ENCODE measurements around the gene EIF1AD.
A peak's percentile ranks its signal among the peaks of the same experiment; 100 is the strongest.
"Not testable (repeated sequence)": the region's sequence is repeated elsewhere in the genome, so short reads cannot be mapped to it uniquely, and the experiment has no call there.

EIF1AD gene

GRCh38 chr11:66022401-66023185 lies 20.6 kb upstream of the EIF1AD start:
- no peak for DNase-seq (ENCODE audit: low read depth)

GRCh38 chr11:66020618-66021357 lies 18.8 kb upstream of the EIF1AD start:
- no peak for DNase-seq (ENCODE audit: low read depth)

GRCh38 chr11:66020212-66020611 lies 18.3 kb upstream of the EIF1AD start:
- DNase-seq (ENCODE audit: low read depth), result no peak

- no peak for DNase-seq (ENCODE audit: low read depth)
Measured at GRCh38 chr11:66017321-66017720, 15.4 kb upstream of the EIF1AD start.

- no peak for DNase-seq (ENCODE audit: low read depth)
Measured at GRCh38 chr11:66016793-66017177, 14.8 kb upstream of the EIF1AD start.

- no peak for DNase-seq (ENCODE audit: low read depth)
Measured at GRCh38 chr11:66015936-66016792, 14.2 kb upstream of the EIF1AD start.

- DNase-seq (ENCODE audit: low read depth), result peak; percentile 33
Measured at GRCh38 chr11:66015454-66015881, 13.5 kb upstream of the EIF1AD start.

GRCh38 chr11:66014804-66015453 lies 13.0 kb upstream of the EIF1AD start:
- no peak for DNase-seq (ENCODE audit: low read depth)

- no peak for DNase-seq (ENCODE audit: low read depth)
Measured at GRCh38 chr11:66013762-66014100, 11.8 kb upstream of the EIF1AD start.

- DNase-seq (ENCODE audit: low read depth), result no peak
Measured at GRCh38 chr11:66012946-66013761, 11.2 kb upstream of the EIF1AD start.

- no peak for DNase-seq (ENCODE audit: low read depth)
Measured at GRCh38 chr11:66012371-66012945, 10.5 kb upstream of the EIF1AD start.

- no peak for DNase-seq (ENCODE audit: low read depth)
Measured at GRCh38 chr11:66011785-66012303, 9.9 kb upstream of the EIF1AD start, which contains the start of gene CST6. Gene CST6 (plus strand): TSS chr11:66012008. CDS start chr11:66012045, 37 bp downstream.

- DNase-seq (ENCODE audit: low read depth), result no peak
Measured at GRCh38 chr11:66011239-66011784, 9.4 kb upstream of the EIF1AD start.

GRCh38 chr11:66010036-66010435 lies 8.1 kb upstream of the EIF1AD start:
- not testable (repeated sequence) for DNase-seq (ENCODE audit: low read depth)

- no peak for DNase-seq (ENCODE audit: low read depth)
Measured at GRCh38 chr11:66008468-66009101, 6.6 kb upstream of the EIF1AD start.

- DNase-seq (ENCODE audit: low read depth), result no peak
Measured at GRCh38 chr11:66008095-66008467, 6.1 kb upstream of the EIF1AD start.

GRCh38 chr11:66007201-66007634 lies 5.3 kb upstream of the EIF1AD start:
- DNase-seq (ENCODE audit: low read depth), result no peak

- no peak for DNase-seq (ENCODE audit: low read depth)
Measured at GRCh38 chr11:66006891-66007176, 4.9 kb upstream of the EIF1AD start.

- DNase-seq (ENCODE audit: low read depth), result no peak
Measured at GRCh38 chr11:66006134-66006890, 4.4 kb upstream of the EIF1AD start.

Data from GM04503 (cell line).